Epithelial cell of esophagus (primary cell): ENCODE data around the gene CHCT1.
A peak's percentile ranks its signal among the peaks of the same experiment; 100 is the strongest.

ENCODE experiments used
- DNase-seq: peaks from one replicate; pipeline ENCODE4 v3.0.0; 2010; ENCODE audit warnings: low read depth
- H3K4me3 ChIP-seq: 2 replicates; pipeline ENCODE4 v1.5.1; 2011; ENCODE audit warnings: mild to moderate bottlenecking, low read length, control low read depth
- TF ChIP-seq, protein P1 (sequence below): IDR thresholded peaks from 2 replicates; pipeline ENCODE4 v1.5.1; 2011; ENCODE audit warnings: low read depth, mild to moderate bottlenecking, low read length, control low read depth, inconsistent platforms; ENCODE audit not compliant: insufficient read depth; ENCODE audit errors: missing control alignments

CHCT1 gene

DNA sequence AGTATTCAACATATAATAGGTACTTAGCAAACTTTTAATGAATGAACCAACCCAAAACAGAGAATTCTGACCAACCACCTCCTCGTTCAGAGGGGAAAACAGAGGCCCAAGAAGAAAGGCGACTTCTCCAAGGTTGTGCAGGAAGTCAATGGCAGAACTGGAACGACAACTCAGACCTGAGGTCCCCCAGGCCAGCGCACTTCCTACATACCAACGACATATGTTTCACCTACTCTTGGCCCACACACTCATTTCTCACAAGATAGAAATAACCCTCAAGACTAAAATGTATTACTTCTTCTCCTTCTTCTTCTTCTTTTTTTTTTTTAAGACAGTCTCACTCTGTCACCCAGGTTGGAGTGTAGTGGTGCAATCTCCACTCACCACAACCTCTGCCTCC, 14.4 kb downstream of the CHCT1 start:
- TF ChIP-seq, protein P1, sequence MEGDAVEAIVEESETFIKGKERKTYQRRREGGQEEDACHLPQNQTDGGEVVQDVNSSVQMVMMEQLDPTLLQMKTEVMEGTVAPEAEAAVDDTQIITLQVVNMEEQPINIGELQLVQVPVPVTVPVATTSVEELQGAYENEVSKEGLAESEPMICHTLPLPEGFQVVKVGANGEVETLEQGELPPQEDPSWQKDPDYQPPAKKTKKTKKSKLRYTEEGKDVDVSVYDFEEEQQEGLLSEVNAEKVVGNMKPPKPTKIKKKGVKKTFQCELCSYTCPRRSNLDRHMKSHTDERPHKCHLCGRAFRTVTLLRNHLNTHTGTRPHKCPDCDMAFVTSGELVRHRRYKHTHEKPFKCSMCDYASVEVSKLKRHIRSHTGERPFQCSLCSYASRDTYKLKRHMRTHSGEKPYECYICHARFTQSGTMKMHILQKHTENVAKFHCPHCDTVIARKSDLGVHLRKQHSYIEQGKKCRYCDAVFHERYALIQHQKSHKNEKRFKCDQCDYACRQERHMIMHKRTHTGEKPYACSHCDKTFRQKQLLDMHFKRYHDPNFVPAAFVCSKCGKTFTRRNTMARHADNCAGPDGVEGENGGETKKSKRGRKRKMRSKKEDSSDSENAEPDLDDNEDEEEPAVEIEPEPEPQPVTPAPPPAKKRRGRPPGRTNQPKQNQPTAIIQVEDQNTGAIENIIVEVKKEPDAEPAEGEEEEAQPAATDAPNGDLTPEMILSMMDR, result no peak
- no peak overlapping the region for H3K4me3 ChIP-seq
- DNase-seq, result no peak

DNA sequence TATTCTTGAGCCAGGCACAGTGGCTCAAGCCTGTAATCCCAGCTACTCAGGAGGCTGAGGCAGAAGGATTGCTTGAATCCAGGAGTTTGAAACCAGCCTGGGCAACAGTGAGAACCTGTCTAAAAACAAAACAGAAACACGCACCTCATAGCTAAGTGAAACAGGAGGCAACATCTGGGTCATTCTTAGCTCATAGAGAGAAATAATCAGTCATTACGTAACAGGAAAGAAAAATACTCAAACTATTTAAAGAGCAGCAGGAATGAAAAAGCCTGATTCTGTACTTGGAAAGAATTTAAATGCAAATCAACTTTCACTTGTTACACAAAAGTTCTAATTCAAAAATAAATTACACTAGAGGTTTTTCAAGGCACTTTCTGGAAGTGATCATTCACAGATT, 17.2 kb downstream of the CHCT1 start:
- peak; percentile 48 for DNase-seq

DNA sequence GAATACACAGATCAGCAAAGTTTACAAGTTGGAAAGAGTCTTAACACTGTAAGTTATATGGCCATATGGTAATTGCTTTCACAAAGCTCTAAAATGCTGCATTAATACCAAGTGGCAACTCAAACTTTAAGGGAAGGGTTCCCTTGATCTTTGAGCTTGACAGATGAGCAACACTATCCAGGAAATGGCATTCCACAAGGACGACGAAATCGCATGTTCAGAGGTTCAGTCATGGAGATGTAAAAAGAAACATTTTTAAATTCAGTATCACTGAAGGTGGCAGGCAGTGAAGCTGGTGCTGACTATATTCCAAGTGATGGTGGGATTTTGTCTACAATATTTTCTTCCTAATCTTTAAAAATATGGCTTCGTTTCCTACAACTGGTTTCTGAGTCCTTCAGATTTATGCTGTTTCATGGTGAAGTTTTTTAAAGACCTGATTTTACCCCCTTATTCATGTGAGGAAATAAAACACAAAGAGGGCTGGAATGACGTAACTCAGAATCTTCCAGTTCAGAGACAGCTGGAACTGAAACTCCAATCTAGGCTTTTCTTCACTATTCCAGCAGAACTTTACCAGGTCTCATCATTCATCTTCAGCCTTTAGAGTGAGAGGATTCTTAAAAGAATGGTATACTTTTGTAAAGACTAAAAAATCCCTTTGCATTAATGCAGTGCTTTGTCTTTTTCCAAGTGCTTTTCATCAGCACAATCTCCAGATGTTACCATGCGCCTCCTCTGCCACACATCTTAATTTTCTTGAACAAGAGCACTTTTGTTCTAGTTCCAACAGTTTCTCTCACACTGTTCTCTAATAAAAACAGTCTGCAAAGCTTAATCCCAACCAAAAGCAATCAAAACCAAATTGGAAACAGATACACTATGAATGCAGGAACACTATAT, 20.2 kb downstream of the CHCT1 start:
- peak; percentile 59 for DNase-seq

More for the DNA sequence above, 17.2 kb downstream of the CHCT1 start:
- TF ChIP-seq, protein P1, result no peak
- H3K4me3 ChIP-seq, result no peak overlapping the region

DNA sequence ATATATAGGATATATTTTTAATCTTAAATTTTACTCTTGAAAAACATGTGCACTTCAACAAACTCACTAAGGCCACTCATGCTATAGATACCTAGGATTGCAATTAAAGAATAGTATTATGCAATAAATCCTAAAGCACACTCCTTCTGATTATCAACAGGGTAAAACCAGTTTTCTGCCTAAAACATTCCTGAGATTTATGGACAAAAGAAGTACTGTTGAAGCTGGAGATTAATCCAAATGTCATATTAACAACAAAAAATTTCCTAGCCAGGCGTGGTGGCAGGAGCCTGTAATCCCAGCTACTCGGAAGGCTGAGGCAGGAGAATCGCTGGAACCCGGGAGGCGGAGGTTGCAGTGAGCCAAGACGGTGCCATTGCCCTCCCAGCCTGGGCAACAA, 21.4 kb downstream of the CHCT1 start:
- no peak overlapping the region for H3K4me3 ChIP-seq
- TF ChIP-seq, protein P1, result no peak
- DNase-seq, result no peak

More for the DNA sequence above, 20.2 kb downstream of the CHCT1 start:
- TF ChIP-seq, protein P1, result no peak
- no peak overlapping the region for H3K4me3 ChIP-seq

DNA sequence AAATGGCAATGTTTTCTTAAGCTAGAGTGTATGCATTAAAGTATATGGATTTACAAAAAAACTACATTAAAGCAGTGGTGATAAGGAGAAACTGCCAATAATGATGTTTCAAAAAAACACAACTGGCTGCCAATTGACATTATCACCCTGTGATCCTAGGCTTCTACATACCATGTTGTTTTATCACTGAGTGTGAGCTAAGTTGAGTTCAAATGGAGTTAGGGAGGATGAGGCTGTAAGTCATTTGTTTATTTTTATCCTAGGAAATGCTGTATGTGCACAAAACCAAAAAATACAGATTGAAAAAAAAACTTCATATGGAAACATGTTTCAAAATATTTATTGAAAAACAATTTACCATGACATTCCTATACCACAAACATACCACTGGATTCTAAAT, 22.9 kb downstream of the CHCT1 start:
- DNase-seq, result no peak
- TF ChIP-seq, protein P1, result no peak

DNA sequence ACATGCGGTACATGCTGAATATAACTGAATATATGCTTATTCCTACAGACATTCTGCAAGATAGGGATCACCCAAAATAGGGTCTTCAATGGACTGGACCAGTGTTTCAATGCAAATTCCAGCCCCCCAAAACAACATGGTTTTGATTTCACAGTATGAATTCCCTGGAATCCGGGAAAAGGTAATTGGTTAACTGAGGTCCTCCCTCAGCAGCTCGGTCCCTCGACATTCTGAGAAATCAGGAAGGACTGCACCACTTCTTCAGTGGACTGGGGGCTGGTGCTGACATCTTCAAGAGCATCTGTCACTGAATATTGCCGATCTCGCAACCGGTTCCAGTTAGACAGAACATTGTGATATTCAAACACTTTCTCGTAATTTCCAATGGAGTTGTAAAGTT, 25.1 kb downstream of the CHCT1 start:
- no peak for DNase-seq
- TF ChIP-seq, protein P1, result no peak
- no peak overlapping the region for H3K4me3 ChIP-seq

More for the DNA sequence above, 22.9 kb downstream of the CHCT1 start:
- H3K4me3 ChIP-seq, result no peak overlapping the region
